Measurements from ENCODE around the gene GATB. TPM values are rescaled to one million over a fixed set of nuclear protein-coding genes. Genes with fewer than 3 reads are reported as not detected.

Gene GATB
- total RNA-seq, 2 experiments from 2014 or later = 13.1 to 14.0 TPM

- peaks cover 2% of the 10 kb centered on the region for H3K4me1 Mint-ChIP-seq
- H3K36me3 Mint-ChIP-seq (ENCODE audit: low read depth) = peaks cover 18% of the 10 kb centered on the region
- no peak for DNase-seq
- H3K9me3 Mint-ChIP-seq = no peaks in the 10 kb centered on the region
- CTCF ChIA-PET = no interaction called here
- POLR2A ChIA-PET = no interaction called here
- H3K27me3 Mint-ChIP-seq = no peaks in the 10 kb centered on the region
- H3K4me3 Mint-ChIP-seq = no peak overlapping the region
- no peak overlapping the region for H3K27ac Mint-ChIP-seq
These were observed 62.6 kb downstream of the GATB start for GRCh38 chr4:151698213-151698612.

- no peak overlapping the region for H3K27ac Mint-ChIP-seq
- H3K36me3 Mint-ChIP-seq (ENCODE audit: low read depth) = peaks cover 3% of the 10 kb centered on the region
- no peak overlapping the region for H3K4me3 Mint-ChIP-seq
- no peak for DNase-seq
- H3K27me3 Mint-ChIP-seq = no peaks in the 10 kb centered on the region
- ChIA-PET CTCF (no interaction called here), POLR2A (no interaction called here)
- no peaks in the 10 kb centered on the region for H3K9me3 Mint-ChIP-seq
- no peaks in the 10 kb centered on the region for H3K4me1 Mint-ChIP-seq
These were observed 65.7 kb downstream of the GATB start for GRCh38 chr4:151694961-151695720.

GRCh38 chr4:151692821-151693673 lies 67.8 kb downstream of the GATB start:
- no peak for DNase-seq
- Mint-ChIP-seq H3K36me3 (ENCODE audit: low read depth) (no peaks in the 10 kb centered on the region), H3K27me3 (no peaks in the 10 kb centered on the region), H3K4me1 (no peaks in the 10 kb centered on the region), H3K27ac (no peak overlapping the region), H3K9me3 (no peaks in the 10 kb centered on the region), H3K4me3 (no peak overlapping the region)
- POLR2A ChIA-PET = no interaction called here
- CTCF ChIA-PET = interaction anchor here (1.5 kb wide), 1 partner anchor 9 kb away, joined by 4 read pairs; no protein-coding TSS in a partner anchor

GRCh38 chr4:151692443-151692782 lies 68.4 kb downstream of the GATB start:
- Mint-ChIP-seq H3K4me3 (no peak overlapping the region), H3K27ac (no peak overlapping the region), H3K9me3 (no peaks in the 10 kb centered on the region), H3K27me3 (no peaks in the 10 kb centered on the region), H3K36me3 (ENCODE audit: low read depth) (no peaks in the 10 kb centered on the region), H3K4me1 (no peaks in the 10 kb centered on the region)
- POLR2A ChIA-PET = no interaction called here
- DNase-seq = no peak
- CTCF ChIA-PET = no interaction called here

GRCh38 chr4:151691639-151692442 lies 69.0 kb downstream of the GATB start:
- Mint-ChIP-seq H3K9me3 (no peaks in the 10 kb centered on the region), H3K27ac (no peak overlapping the region), H3K4me3 (no peak overlapping the region), H3K27me3 (no peaks in the 10 kb centered on the region), H3K36me3 (ENCODE audit: low read depth) (no peaks in the 10 kb centered on the region), H3K4me1 (no peaks in the 10 kb centered on the region)
- POLR2A ChIA-PET = no interaction called here
- no peak for DNase-seq
- CTCF ChIA-PET = no interaction called here

- no peak overlapping the region for H3K27ac Mint-ChIP-seq
These were observed 69.9 kb downstream of the GATB start for GRCh38 chr4:151690876-151691275.

GRCh38 chr4:151690164-151690870 lies 70.5 kb downstream of the GATB start:
- CTCF ChIA-PET = no interaction called here
- Mint-ChIP-seq H3K4me3 (no peak overlapping the region), H3K27ac (no peak overlapping the region), H3K36me3 (ENCODE audit: low read depth) (no peaks in the 10 kb centered on the region), H3K27me3 (no peaks in the 10 kb centered on the region), H3K9me3 (no peaks in the 10 kb centered on the region), H3K4me1 (peaks cover 1% of the 10 kb centered on the region)
- POLR2A ChIA-PET = no interaction called here
- no peak for DNase-seq

More at GRCh38 chr4:151690876-151691275, 69.9 kb downstream of the GATB start:
- DNase-seq = no peak
- POLR2A ChIA-PET = no interaction called here
- Mint-ChIP-seq H3K4me3 (no peak overlapping the region), H3K27me3 (no peaks in the 10 kb centered on the region), H3K9me3 (no peaks in the 10 kb centered on the region), H3K36me3 (ENCODE audit: low read depth) (no peaks in the 10 kb centered on the region), H3K4me1 (peaks cover 1% of the 10 kb centered on the region)
- CTCF ChIA-PET = no interaction called here

- CTCF ChIA-PET = no interaction called here
- no peak overlapping the region for H3K4me3 Mint-ChIP-seq
- H3K27ac Mint-ChIP-seq = no peak overlapping the region
- no peaks in the 10 kb centered on the region for H3K36me3 Mint-ChIP-seq (ENCODE audit: low read depth)
- H3K4me1 Mint-ChIP-seq = peaks cover 1% of the 10 kb centered on the region
- no peaks in the 10 kb centered on the region for H3K9me3 Mint-ChIP-seq
- POLR2A ChIA-PET = no interaction called here
- no peak for DNase-seq
- no peaks in the 10 kb centered on the region for H3K27me3 Mint-ChIP-seq
These were observed 71.4 kb downstream of the GATB start for GRCh38 chr4:151689211-151689991.

GRCh38 chr4:151688785-151689043 lies 72.1 kb downstream of the GATB start:
- H3K4me1 Mint-ChIP-seq = peaks cover 1% of the 10 kb centered on the region
- no peak overlapping the region for H3K27ac Mint-ChIP-seq
- H3K4me3 Mint-ChIP-seq = no peak overlapping the region
- ChIA-PET CTCF (no interaction called here), POLR2A (no interaction called here)
- H3K9me3 Mint-ChIP-seq = no peaks in the 10 kb centered on the region
- H3K36me3 Mint-ChIP-seq (ENCODE audit: low read depth) = no peaks in the 10 kb centered on the region
- DNase-seq = no peak
- no peaks in the 10 kb centered on the region for H3K27me3 Mint-ChIP-seq

GRCh38 chr4:151688003-151688784 lies 72.6 kb downstream of the GATB start:
- Mint-ChIP-seq H3K27me3 (no peaks in the 10 kb centered on the region), H3K4me3 (no peak overlapping the region), H3K4me1 (peaks cover 1% of the 10 kb centered on the region), H3K27ac (no peak overlapping the region), H3K9me3 (no peaks in the 10 kb centered on the region), H3K36me3 (ENCODE audit: low read depth) (no peaks in the 10 kb centered on the region)
- CTCF ChIA-PET = no interaction called here
- POLR2A ChIA-PET = no interaction called here
- DNase-seq = no peak

- POLR2A ChIA-PET = interaction anchor here (1.5 kb wide), 1 partner anchor 10 kb away, joined by 3 read pairs; no protein-coding TSS in a partner anchor
- no peaks in the 10 kb centered on the region for H3K36me3 Mint-ChIP-seq (ENCODE audit: low read depth)
- no peak overlapping the region for H3K4me3 Mint-ChIP-seq
- no peaks in the 10 kb centered on the region for H3K9me3 Mint-ChIP-seq
- peaks cover 1% of the 10 kb centered on the region for H3K4me1 Mint-ChIP-seq
- CTCF ChIA-PET = no interaction called here
- no peaks in the 10 kb centered on the region for H3K27me3 Mint-ChIP-seq
- H3K27ac Mint-ChIP-seq = no peak overlapping the region
- no peak for DNase-seq
These were observed 73.7 kb downstream of the GATB start for GRCh38 chr4:151687021-151687640.

- Mint-ChIP-seq H3K4me1 (peaks cover 1% of the 10 kb centered on the region), H3K27ac (no peak overlapping the region), H3K36me3 (ENCODE audit: low read depth) (no peaks in the 10 kb centered on the region), H3K9me3 (no peaks in the 10 kb centered on the region), H3K27me3 (no peaks in the 10 kb centered on the region), H3K4me3 (no peak overlapping the region)
- CTCF ChIA-PET = no interaction called here
- POLR2A ChIA-PET = no interaction called here
- no peak for DNase-seq
These were observed 75.5 kb downstream of the GATB start for GRCh38 chr4:151685303-151685702.
